ENCODE measurements around the gene EFCAB8. TPM values are rescaled to one million over a fixed set of nuclear protein-coding genes. Genes with fewer than 3 reads are reported as not detected.

EFCAB8 gene
- total RNA-seq, 1 donor from 2014 or later: not detected

DNA sequence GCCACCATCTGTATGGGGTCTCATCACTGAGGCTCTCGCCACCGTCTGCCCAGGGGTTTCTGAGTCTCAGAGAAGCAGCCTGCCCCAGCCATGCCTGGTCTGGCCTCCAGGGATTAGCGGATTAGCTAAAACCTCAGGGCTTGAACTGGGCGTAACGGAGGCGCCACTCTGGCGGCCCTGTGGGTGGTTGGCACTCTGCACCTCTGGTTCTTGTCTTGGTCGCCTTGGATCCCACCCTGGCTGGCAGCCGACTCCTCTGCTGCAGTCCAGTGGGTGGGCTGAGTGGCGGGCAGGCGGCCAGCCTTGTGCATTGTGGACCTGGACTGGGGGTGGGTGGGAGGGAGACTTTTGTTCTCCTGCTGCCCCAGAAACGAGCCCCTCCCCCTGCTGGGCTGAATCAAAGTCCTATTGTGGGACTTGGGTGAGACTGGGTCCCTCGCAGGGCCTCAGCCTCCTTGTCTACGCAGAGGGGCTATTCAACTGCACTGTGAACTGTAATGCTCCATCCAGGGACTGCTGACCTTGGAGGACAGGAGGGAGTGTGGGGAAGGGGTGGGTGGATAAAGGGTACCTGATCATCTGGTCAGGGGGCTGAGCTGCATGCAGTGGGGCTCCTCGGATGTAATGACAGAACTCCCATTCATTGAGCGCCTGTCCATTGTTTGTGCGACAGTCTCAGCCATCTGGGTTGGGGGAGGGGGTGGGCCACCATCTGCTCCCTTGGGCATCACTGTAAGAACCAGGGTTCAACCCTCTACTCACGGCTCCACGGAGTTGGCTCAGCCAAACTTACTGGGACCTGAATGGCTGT lies 121.6 kb downstream of the EFCAB8 start:
- Histone ChIP-seq H3K27me3 (no peaks in the 10 kb centered on the region), H3K9me3 (no peaks in the 10 kb centered on the region), H3K36me3 (no peaks in the 10 kb centered on the region), H3K27ac (no peak overlapping the region), H3K4me3 (no peak overlapping the region), H3K4me1 (no peaks in the 10 kb centered on the region)
- TF ChIP-seq, protein P1, sequence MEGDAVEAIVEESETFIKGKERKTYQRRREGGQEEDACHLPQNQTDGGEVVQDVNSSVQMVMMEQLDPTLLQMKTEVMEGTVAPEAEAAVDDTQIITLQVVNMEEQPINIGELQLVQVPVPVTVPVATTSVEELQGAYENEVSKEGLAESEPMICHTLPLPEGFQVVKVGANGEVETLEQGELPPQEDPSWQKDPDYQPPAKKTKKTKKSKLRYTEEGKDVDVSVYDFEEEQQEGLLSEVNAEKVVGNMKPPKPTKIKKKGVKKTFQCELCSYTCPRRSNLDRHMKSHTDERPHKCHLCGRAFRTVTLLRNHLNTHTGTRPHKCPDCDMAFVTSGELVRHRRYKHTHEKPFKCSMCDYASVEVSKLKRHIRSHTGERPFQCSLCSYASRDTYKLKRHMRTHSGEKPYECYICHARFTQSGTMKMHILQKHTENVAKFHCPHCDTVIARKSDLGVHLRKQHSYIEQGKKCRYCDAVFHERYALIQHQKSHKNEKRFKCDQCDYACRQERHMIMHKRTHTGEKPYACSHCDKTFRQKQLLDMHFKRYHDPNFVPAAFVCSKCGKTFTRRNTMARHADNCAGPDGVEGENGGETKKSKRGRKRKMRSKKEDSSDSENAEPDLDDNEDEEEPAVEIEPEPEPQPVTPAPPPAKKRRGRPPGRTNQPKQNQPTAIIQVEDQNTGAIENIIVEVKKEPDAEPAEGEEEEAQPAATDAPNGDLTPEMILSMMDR (IDR thresholded peaks at IDR 0.05): no peak
- DNase-seq (ENCODE audit: low spot score in 2 of 2): no peak
- intact Hi-C loops (cut with DNase I): no loop called here

DNA sequence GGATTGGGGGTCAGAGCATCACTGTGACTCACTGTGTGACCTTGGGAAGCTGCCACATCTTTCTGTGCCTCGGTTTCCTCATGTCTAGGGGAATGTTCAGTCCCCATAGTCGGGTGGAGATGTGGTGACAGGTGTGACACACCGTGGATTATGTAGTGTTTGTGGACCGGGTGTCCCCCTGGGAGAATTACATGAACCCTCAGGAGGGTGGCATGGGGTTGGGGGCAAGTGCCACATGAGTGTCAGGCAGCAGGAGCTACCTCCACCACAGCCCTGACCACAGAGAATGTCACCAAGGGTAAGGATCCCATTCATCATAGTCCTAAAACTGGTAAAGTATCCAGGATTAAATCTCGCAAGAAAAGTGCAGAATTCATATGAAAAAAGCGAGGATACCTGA lies 122.3 kb downstream of the EFCAB8 start:
- intact Hi-C loops (cut with DNase I): no loop called here
- Histone ChIP-seq H3K27me3 (no peaks in the 10 kb centered on the region), H3K9me3 (no peaks in the 10 kb centered on the region), H3K27ac (no peak overlapping the region), H3K4me3 (no peak overlapping the region), H3K4me1 (no peaks in the 10 kb centered on the region), H3K36me3 (no peaks in the 10 kb centered on the region)
- DNase-seq (ENCODE audit: low spot score in 2 of 2): no peak
- TF ChIP-seq, protein P1 (IDR thresholded peaks at IDR 0.05): no peak

DNA sequence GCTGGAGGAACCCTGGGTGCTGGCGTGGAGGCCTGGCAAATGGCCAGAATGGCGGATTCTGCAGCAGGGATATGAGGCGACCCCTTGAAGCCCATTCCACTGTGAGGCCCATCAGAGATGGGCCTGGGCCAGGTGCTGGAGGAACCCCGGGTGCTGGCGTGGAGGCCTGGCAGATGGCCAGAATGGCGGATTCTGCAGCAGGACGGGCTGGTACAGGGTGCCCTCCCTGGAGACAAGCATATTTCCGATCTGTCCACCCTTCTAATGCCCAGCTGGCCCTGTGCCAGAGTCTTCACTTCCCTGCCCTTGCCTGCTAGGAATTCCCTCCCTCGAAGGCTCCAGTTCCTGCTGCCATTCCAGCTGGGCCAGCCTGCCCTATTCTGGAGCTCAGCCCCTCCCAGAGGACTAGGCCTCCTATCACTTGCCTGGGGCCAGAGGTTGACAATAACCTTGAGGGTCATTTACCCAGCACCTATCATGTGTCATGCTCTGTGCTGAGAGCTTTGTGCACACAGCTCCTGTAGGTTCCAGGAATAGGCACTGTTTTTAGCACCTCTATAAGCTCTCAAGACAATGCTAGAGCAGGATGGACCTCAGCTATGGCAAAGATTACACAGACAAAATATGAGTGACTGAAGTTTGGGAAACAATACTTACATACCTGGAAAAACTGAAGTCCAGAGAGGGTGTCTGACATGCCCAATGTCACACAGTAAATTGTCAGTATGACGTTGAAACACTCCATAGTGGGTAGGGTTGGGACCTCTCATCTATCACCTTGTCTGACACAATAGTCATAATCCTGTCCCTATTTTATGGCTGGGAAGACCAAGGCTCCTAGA lies 124.1 kb downstream of the EFCAB8 start:
- intact Hi-C loops (cut with DNase I): no loop called here
- TF ChIP-seq, protein P1 (IDR thresholded peaks at IDR 0.05): no peak
- Histone ChIP-seq H3K4me1 (no peaks in the 10 kb centered on the region), H3K27me3 (no peaks in the 10 kb centered on the region), H3K27ac (no peak overlapping the region), H3K4me3 (no peak overlapping the region), H3K36me3 (no peaks in the 10 kb centered on the region), H3K9me3 (no peaks in the 10 kb centered on the region)
- no peak for DNase-seq (ENCODE audit: low spot score in 2 of 2)

DNA sequence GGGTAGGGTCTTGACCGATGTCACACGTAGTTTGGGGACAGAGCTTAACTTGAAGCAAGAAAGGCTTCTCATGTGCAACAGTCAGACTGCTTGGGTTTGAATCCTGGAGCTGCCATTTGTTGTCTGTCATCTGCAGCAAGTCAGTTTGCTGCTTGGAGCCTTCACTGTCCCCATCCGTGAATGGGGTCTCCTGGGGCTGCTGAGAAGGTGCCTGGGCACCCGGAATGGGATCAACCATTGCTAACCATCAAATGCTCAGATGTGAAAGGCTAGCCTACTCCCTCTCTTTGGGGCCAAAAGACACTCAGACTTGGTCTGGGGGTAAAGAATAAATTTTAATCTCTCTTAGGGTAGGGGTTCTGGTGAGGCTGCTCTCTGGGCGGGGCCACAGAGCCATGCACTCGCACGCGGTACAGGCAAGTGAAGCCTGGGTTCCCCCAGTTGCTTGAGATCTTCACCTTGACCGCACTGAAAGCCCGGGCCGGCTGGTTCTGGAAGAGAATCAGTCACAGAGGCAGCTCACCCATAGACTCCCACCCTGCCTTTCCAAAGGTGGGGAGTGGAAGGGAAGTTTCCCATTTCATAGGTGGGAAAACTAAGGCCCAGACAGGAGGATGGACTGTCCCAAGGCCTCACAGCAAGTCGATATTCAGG lies 124.9 kb downstream of the EFCAB8 start:
- Histone ChIP-seq H3K27me3 (no peaks in the 10 kb centered on the region), H3K36me3 (no peaks in the 10 kb centered on the region), H3K4me1 (no peaks in the 10 kb centered on the region), H3K27ac (no peak overlapping the region), H3K4me3 (no peak overlapping the region), H3K9me3 (no peaks in the 10 kb centered on the region)
- intact Hi-C loops (cut with DNase I): no loop called here
- TF ChIP-seq, protein P1 (IDR thresholded peaks at IDR 0.05): no peak
- DNase-seq (ENCODE audit: low spot score in 2 of 2): no peak

DNA sequence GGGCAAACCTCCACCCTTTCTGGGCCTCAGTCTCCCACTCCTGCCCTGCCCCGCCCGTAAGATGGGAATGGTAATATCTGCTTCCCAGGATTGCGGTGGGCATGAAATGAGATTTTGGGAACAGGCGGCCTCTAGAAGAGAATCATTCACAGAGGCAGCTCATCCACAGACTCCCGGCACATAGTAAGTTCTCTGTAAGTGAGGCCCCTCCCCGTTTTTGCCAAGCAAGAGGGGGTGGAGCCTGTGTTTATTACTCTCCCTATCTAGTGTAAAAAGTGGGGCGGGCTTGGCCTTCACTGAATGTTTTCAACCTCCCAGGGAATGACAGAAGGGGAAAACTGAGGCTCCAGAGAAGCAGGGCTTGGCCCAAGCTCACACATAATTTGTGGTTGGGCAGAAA lies 125.5 kb downstream of the EFCAB8 start:
- Histone ChIP-seq H3K9me3 (no peaks in the 10 kb centered on the region), H3K27me3 (no peaks in the 10 kb centered on the region), H3K36me3 (no peaks in the 10 kb centered on the region), H3K4me3 (no peak overlapping the region), H3K27ac (no peak overlapping the region), H3K4me1 (no peaks in the 10 kb centered on the region)
- DNase-seq (ENCODE audit: low spot score in 2 of 2): no peak
- intact Hi-C loops (cut with DNase I): no loop called here
- TF ChIP-seq, protein P1 (IDR thresholded peaks at IDR 0.05): no peak
